Right atrium auricular region (tissue), 2 donors: Measurements from ENCODE around the gene OR10H2. TPM values are rescaled to one million over a fixed set of nuclear protein-coding genes. Genes with fewer than 3 reads are reported as not detected.
"Not testable (repeated sequence)": the region's sequence is repeated elsewhere in the genome, so short reads cannot be mapped to it uniquely, and the experiment has no call there.

Experiments used
- DNase-seq: peaks from one replicate; pipeline ENCODE4 v3.0.0-alpha.2; 2019; ENCODE audit warnings: low spot score
- H3K27ac ChIP-seq, 2 donors: fragments of 200-600 bp; sonication (generic); 1 replicate in 1 of 2; 2 replicates in 1 of 2; pipeline ENCODE4 v1.5.1; 2016 to 2019
- H3K27me3 ChIP-seq, 2 donors: fragments of 200-600 bp; sonication (generic); one replicate each; pipeline versions ENCODE4 v1.5.1 to v1.6.0; 2017 to 2019
- H3K36me3 ChIP-seq: fragments of 200-600 bp; sonication (generic); one replicate; pipeline ENCODE4 v1.5.1; 2016
- H3K4me1 ChIP-seq, 2 donors: fragments of 200-600 bp; sonication (generic); one replicate each; pipeline versions ENCODE4 v1.5.1 to v1.6.0; 2017 to 2019
- H3K4me3 ChIP-seq, 2 donors: fragments of 200-600 bp; sonication (generic); 1 replicate in 1 of 2; 2 replicates in 1 of 2; pipeline ENCODE4 v1.5.1; 2017 to 2019; ENCODE audit warnings: mild to moderate bottlenecking in 1 of 2, moderate library complexity in 1 of 2
- H3K9me3 ChIP-seq, 2 donors: fragments of 200-600 bp; sonication (generic); one replicate each; pipeline ENCODE4 v1.5.1; 2019
- total RNA-seq, 2 donors: library from RNA; depleted of rRNA; stranded (reverse); fragments of >200 nt; gene quantifications; one replicate each; pipeline ENCODE4 v1.1.0, GENCODE V29; 2016
- TF ChIP-seq, protein P1 (sequence below), 2 donors: fragments of 200-600 bp; sonication (generic); IDR thresholded peaks; one replicate each; pipeline ENCODE4 v1.5.1; 2019; ENCODE audit warnings: antibody characterized with exemption in 2 of 2

Gene OR10H2
- total RNA-seq, 2 donors from 2014 or later, result not detected

DNA sequence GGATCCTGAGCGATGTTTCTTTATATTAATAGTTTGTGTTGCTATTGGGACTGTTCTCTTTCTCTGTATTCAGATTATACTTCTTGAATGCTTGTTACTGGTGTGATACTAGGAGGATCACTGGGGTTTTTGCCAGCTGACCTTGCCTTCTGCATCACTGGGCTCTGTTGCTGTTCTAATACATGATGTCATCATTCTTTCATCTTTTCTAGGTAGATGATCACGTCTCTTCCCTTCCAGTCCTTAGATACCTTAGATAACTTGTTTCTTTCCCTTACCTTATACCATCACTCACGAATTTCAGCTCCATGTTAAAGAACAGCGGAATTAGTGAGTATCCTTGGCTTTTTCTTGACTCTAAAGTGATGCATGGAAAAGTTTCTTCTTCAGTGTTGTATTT, 9.9 kb downstream of the OR10H2 start, which contains the start of gene OR10H3:
Gene OR10H3 (plus strand): TSS at position 264 of the 400 bp plus-strand sequence. CDS start 3,408 bp downstream, outside the sequence.
- no peak for DNase-seq
- H3K27me3 ChIP-seq, result no peaks in the 10 kb centered on the region
- TF ChIP-seq, protein P1, sequence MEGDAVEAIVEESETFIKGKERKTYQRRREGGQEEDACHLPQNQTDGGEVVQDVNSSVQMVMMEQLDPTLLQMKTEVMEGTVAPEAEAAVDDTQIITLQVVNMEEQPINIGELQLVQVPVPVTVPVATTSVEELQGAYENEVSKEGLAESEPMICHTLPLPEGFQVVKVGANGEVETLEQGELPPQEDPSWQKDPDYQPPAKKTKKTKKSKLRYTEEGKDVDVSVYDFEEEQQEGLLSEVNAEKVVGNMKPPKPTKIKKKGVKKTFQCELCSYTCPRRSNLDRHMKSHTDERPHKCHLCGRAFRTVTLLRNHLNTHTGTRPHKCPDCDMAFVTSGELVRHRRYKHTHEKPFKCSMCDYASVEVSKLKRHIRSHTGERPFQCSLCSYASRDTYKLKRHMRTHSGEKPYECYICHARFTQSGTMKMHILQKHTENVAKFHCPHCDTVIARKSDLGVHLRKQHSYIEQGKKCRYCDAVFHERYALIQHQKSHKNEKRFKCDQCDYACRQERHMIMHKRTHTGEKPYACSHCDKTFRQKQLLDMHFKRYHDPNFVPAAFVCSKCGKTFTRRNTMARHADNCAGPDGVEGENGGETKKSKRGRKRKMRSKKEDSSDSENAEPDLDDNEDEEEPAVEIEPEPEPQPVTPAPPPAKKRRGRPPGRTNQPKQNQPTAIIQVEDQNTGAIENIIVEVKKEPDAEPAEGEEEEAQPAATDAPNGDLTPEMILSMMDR (IDR thresholded peaks at IDR 0.05), result no peak
- peaks cover 0 to 19% of the 10 kb centered on the region in 2 donors for H3K9me3 ChIP-seq
- no peak within 1 kb of the TSS for H3K4me3 ChIP-seq
- H3K4me1 ChIP-seq, result no peaks in the 10 kb centered on the region
- H3K36me3 ChIP-seq, result no peaks in the 10 kb centered on the region
- no peak within 1 kb of the TSS for H3K27ac ChIP-seq

DNA sequence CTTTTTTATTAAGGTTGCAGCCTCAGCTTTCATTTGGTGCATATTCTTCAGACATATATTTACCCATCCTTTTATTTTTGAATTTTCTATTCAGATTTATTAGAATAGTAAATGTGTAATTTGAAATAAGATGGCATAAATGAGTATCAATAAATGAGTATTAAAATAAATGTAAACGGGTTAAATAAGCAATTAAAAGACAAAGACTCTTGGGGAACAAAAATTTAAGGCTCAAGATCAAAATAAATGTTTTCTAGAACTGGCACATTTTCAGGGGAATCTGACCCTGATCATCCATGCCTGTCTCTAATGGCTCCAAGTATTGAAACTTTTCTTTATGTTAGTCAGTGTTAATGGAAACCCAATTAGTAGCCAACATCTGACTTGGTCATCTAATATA, 13.0 kb downstream of the OR10H2 start:
- TF ChIP-seq, protein P1 (IDR thresholded peaks at IDR 0.05), result no peak
- H3K36me3 ChIP-seq, result no peaks in the 10 kb centered on the region
- no peak for DNase-seq
- H3K9me3 ChIP-seq, result peaks cover 0 to 19% of the 10 kb centered on the region in 2 donors
- H3K4me1 ChIP-seq, result no peaks in the 10 kb centered on the region
- H3K27me3 ChIP-seq, result no peaks in the 10 kb centered on the region
- H3K27ac ChIP-seq, result no peak overlapping the region
- no peak overlapping the region for H3K4me3 ChIP-seq

DNA sequence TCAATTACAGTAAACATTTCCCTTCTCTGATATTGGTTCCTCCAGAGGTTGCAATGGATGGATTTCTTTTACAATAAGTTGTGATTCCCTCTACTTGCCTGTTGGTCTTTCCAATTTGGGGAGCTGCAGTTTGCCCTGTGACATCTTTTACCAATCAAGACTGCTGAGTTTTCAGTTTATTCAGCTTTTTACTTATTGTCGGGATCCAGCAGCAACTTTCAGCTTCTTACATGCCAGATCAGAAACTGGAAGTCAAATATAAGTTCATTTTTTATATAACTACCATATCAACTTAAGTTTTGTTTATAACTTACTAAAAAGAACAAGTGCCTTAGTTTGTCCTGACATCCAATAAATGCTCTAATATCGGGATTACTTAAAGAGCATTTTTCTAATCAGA, 20.4 kb downstream of the OR10H2 start:
- DNase-seq, result no peak
- H3K4me1 ChIP-seq, result no peaks in the 10 kb centered on the region
- no peaks in the 10 kb centered on the region for H3K9me3 ChIP-seq
- TF ChIP-seq, protein P1 (IDR thresholded peaks at IDR 0.05), result no peak
- H3K27me3 ChIP-seq, result no peaks in the 10 kb centered on the region
- no peak overlapping the region for H3K27ac ChIP-seq
- H3K4me3 ChIP-seq, result no peak overlapping the region
- H3K36me3 ChIP-seq, result no peaks in the 10 kb centered on the region

DNA sequence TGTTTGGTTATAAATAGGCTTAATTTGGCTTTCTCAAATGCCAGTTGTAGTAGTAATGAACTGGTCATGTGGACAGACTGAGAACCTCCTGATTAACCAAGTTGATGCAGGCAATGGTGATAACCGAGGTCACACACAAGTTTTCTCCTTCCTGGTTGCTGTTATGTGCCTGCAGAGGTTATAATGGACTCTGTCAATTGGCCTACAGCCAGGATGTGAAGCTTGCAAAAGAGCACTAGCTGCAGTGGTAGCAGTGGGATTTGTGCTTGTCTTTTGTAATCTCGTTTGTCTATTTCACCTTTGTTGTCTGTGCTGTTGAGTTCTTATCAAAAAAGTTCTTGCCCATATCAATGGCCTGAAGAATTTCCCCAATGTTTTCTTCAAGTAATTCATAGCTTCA, 30.6 kb downstream of the OR10H2 start:
- TF ChIP-seq, protein P1 (IDR thresholded peaks at IDR 0.05), result no peak
- no peaks in the 10 kb centered on the region for H3K36me3 ChIP-seq
- no peak for DNase-seq
- no peak overlapping the region for H3K27ac ChIP-seq
- H3K4me1 ChIP-seq, result no peaks in the 10 kb centered on the region
- H3K9me3 ChIP-seq, result no peaks in the 10 kb centered on the region
- H3K27me3 ChIP-seq, result no peaks in the 10 kb centered on the region
- no peak overlapping the region for H3K4me3 ChIP-seq

DNA sequence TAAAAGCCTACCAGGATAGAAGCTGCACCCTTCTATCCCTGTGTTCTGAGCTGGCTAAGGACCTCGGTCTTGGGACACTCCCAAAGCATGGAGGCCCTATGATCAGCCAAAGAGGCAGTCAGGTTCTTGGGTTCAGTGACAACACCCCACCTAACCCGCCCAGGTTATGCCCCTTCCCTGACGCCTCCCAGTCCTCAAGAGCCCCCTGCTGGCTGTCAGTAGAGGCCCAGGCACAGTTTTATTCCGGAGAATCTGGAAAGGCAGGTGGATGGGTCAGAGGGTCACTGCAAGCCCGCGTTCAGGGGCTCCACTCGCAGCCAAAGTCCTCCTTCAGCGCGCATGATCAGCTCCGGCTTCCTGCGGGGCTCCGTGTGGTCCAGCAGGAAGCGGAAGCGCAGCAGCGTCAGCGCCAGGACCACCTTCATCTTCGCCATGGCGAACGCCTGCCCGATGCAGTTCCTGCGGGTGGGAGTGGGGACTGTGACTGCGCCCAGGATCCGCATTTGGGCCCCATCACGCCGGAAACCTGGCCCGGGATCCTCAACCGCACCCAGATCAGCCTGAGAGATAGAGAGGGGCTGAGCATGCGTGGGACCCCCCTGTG, 32.2 kb downstream of the OR10H2 start:
- TF ChIP-seq, protein P1 (IDR thresholded peaks at IDR 0.05), result peak in 1 of 2 donors; percentile 39
- Histone ChIP-seq H3K36me3 (no peaks in the 10 kb centered on the region), H3K27me3 (no peaks in the 10 kb centered on the region)

DNA sequence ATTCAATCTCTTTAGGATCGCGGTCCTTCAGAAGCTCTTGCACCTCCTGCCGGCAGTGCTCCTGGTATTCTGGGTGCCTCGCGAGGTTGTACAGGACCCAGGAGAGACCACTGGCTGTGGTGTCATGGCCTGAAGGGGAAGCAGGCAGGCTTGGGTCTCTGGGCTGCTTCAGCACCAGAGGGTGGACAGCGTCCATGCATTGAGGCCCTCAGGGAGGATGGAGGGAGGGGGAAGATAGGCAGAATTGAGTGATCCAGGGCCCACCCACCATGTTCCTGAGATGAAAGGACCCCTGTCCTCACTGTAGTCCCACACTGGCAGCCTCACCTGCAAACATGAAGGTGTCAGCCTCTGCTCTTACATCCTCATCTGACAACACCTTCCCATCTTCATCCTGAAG, 41.8 kb downstream of the OR10H2 start:
- no peaks in the 10 kb centered on the region for H3K36me3 ChIP-seq
- no peaks in the 10 kb centered on the region for H3K4me1 ChIP-seq
- TF ChIP-seq, protein P1 (IDR thresholded peaks at IDR 0.05), result no peak
- peaks cover 0 to 5% of the 10 kb centered on the region in 2 donors for H3K9me3 ChIP-seq
- no peak overlapping the region for H3K4me3 ChIP-seq
- no peak for DNase-seq
- no peaks in the 10 kb centered on the region for H3K27me3 ChIP-seq
- H3K27ac ChIP-seq, result no peak overlapping the region

More for the DNA sequence above, 32.2 kb downstream of the OR10H2 start:
- no peaks in the 10 kb centered on the region for H3K4me1 ChIP-seq
- DNase-seq, result no peak
- H3K9me3 ChIP-seq, result no peaks in the 10 kb centered on the region
- H3K4me3 ChIP-seq, result no peak overlapping the region
- no peak overlapping the region for H3K27ac ChIP-seq

DNA sequence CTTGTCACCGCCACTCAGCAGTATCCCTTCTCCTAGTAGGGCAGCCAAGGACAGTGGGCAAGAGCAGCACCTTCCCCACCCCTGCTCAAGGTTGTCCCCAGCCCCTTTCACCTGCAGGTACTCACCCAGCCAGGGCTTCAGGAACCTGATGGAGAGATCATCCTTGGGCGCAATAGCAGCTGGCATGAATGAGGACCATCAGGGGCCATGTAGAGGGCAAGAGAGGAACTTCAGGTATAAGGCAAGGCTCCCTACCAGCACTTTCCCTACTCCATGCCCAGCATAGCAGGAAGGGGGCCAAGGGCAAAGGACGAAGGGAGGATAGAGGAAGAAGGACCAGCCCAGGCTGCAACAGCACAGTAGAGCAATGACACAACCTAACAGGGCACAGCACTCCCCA, 46.3 kb downstream of the OR10H2 start:
- H3K9me3 ChIP-seq, H3K4me1 ChIP-seq, H3K27me3 ChIP-seq, H3K36me3 ChIP-seq, H3K4me3 ChIP-seq, DNase-seq, H3K27ac ChIP-seq: not testable (repeated sequence)
